Measurements from ENCODE around the gene TMEM129.

Gene TMEM129

DNA sequence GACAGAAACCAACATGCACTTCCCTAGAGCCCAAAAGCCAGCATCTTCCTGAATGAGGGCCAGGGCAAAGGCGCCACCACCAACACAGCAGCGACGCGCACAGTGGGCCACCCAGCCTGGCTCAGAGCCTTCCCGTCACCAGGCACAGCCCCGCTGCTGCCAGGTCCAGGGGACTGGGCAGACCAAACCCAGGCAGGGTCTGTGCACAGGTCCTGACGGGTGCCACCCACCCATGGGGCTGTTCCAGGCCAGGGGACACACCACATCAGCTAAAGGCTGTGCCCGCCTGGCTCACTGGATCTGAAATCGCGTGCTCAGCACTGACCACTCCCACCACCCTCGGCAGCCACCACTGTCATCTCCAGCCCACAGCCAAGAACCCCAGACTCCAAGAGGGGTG lies 50.8 kb downstream of the TMEM129 start:
- DNase-seq: no peak

DNA sequence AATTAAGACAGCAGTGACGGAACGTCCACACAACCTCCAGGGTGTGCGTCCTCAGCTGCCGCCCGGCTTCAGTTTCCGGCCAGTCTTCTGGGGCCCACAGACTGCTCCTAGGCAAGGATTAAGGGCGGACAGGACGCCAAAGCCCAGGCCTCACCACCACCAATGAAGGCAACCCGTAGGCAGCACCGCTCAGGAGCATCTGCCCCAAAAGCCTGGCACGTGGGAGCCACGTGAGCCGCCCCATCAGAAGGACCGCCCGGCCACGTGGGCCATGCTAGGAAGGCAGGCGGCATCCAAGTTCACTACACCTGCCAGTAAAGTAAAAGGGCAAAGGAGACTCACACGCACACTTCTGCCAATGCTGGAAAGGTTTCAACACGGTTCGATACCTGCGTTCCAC lies 51.3 kb downstream of the TMEM129 start:
- no peak for DNase-seq

DNA sequence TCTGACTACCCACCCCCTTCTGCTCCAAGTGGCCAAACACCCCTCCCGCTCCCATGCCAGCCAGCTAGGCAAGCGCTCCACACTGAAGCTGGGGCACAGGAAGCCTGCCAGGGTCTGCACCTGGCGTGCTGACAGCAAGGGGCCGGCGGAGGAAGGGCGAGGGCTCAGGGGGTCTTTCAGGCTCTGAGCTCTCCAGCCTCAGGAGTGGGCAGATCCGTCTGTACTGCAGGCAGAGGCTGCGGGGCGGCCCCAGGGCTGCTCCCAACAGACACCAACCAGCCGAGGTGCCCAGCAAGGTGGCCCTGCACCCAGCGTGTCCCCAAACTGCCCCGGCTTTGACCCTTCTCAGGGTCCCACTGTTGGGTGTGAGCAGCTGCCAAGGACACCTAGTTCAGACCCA lies 51.9 kb downstream of the TMEM129 start:
- DNase-seq: no peak

GRCh38 chr4:1668488-1668840 lies 52.7 kb downstream of the TMEM129 start:
- no peak for DNase-seq

- no peak for DNase-seq
Observed at GRCh38 chr4:1667273-1667672, 53.9 kb downstream of the TMEM129 start.

- no peak for DNase-seq
Observed at GRCh38 chr4:1666391-1666790, 54.7 kb downstream of the TMEM129 start.
